Lower leg skin (tissue), 4 donors: ENCODE results near the gene YWHAH. TPM values are rescaled to one million over a fixed set of nuclear protein-coding genes. Genes with fewer than 3 reads are reported as not detected.

Experiments
- DNase-seq, 2 donors: peaks; one replicate each; pipeline ENCODE4 v3.0.0-alpha.2; 2019; ENCODE audit warnings: low spot score in 2 of 2
- H3K4me3 ChIP-seq: fragments of 200-600 bp; sonication (generic); 2 replicates; pipeline ENCODE4 v1.5.1; 2017; ENCODE audit warnings: mild to moderate bottlenecking, low read depth; ENCODE audit not compliant: poor library complexity, severe bottlenecking
- CTCF ChIP-seq, 3 donors: fragments of 450-650 bp; IDR thresholded peaks; one replicate each; pipeline ENCODE4 v1.5.1; 2016; ENCODE audit warnings: antibody characterized with exemption in 3 of 3, mild to moderate bottlenecking in 3 of 3, moderate library complexity in 2 of 3
- POLR2A ChIP-seq, 2 donors: fragments of 450-650 bp; IDR thresholded peaks; one replicate each; pipeline ENCODE4 v1.6.1; 2016 to 2017; ENCODE audit warnings: antibody characterized with exemption in 2 of 2, mild to moderate bottlenecking in 1 of 2, moderate library complexity in 1 of 2
- WGBS, 2 donors: methylation state at CpG; one replicate each; pipeline ENCODE4 v1.1.5; 2018; 5-methylcytosine and 5-hydroxymethylcytosine counted together
- intact Hi-C: fragments of 100-400 bp; cut with DNase I; formaldehyde crosslinking; loops from one replicate; pipeline ENCODE4 v1.15.0; 2023; ENCODE audit warnings: low total_unique reads
- total RNA-seq, 4 donors: library from RNA; depleted of rRNA; stranded (reverse); fragments of >200 nt; gene quantifications; one replicate each; pipeline ENCODE4 v1.1.0, GENCODE V29; 2016

The YWHAH gene
- total RNA-seq, 4 donors from 2014 or later, result 57.8 to 94.0 (median 80.7) TPM

- WGBS, 2 donors, result 37 to 40% methylated on average over 8 of the region's 8 CpGs
- intact Hi-C loops, result loop anchor here (10.0 kb wide), 1 partner anchor 391 kb away; no protein-coding TSS in a partner anchor
- DNase-seq, result no peak
Observed at GRCh38 chr22:31945971-31946680, 1.8 kb downstream of the YWHAH start.

GRCh38 chr22:31947296-31947695 is 3.0 kb downstream of the YWHAH start:
- intact Hi-C loops, result loop anchor here (10.0 kb wide), 1 partner anchor 392 kb away; no protein-coding TSS in a partner anchor
- DNase-seq, result no peak
- 11 to 19% methylated on average over 2 of the region's 2 CpGs for WGBS, 2 donors
- no peak overlapping the region for H3K4me3 ChIP-seq
- TF ChIP-seq CTCF (IDR thresholded peaks at IDR 0.05), result no peak
- no peak for TF ChIP-seq POLR2A (IDR thresholded peaks at IDR 0.05)

More at GRCh38 chr22:31945971-31946680, 1.8 kb downstream of the YWHAH start:
- TF ChIP-seq CTCF (IDR thresholded peaks at IDR 0.05) (no peak), POLR2A (IDR thresholded peaks at IDR 0.05) (no peak)
- peak overlapping the region; percentile 82 for H3K4me3 ChIP-seq

GRCh38 chr22:31948002-31948401 is 3.7 kb downstream of the YWHAH start:
- intact Hi-C loops, result loop anchor here (10.0 kb wide), 1 partner anchor 393 kb away; no protein-coding TSS in a partner anchor
- no peak for TF ChIP-seq CTCF (IDR thresholded peaks at IDR 0.05)
- TF ChIP-seq POLR2A (IDR thresholded peaks at IDR 0.05), result no peak
- no peak for DNase-seq
- H3K4me3 ChIP-seq, result no peak overlapping the region
- 60 to 71% methylated on average over 8 of the region's 8 CpGs for WGBS, 2 donors

GRCh38 chr22:31950226-31950625 is 5.9 kb downstream of the YWHAH start:
- 20 to 27% methylated on average over 4 of the region's 4 CpGs for WGBS, 2 donors
- H3K4me3 ChIP-seq, result no peak overlapping the region
- no peak for TF ChIP-seq CTCF (IDR thresholded peaks at IDR 0.05)
- no peak for TF ChIP-seq POLR2A (IDR thresholded peaks at IDR 0.05)
- intact Hi-C loops, result loop anchor here (10.0 kb wide), 1 partner anchor 275 kb away; no protein-coding TSS in a partner anchor
- no peak for DNase-seq

GRCh38 chr22:31951194-31952093 is 7.1 kb downstream of the YWHAH start:
- no peak for TF ChIP-seq POLR2A (IDR thresholded peaks at IDR 0.05)
- TF ChIP-seq CTCF (IDR thresholded peaks at IDR 0.05), result no peak
- H3K4me3 ChIP-seq, result no peak overlapping the region
- WGBS, 2 donors, result 72 to 81% methylated on average over 8 of the region's 8 CpGs
- intact Hi-C loops, result loop anchor here (10.0 kb wide), 1 partner anchor 277 kb away; no protein-coding TSS in a partner anchor
- DNase-seq, result no peak
